GM12878 (cell line): ENCODE results near the gene SLC35F6. TPM values are rescaled to one million over a fixed set of nuclear protein-coding genes. Genes with fewer than 3 reads are reported as not detected.

Experiments
- ATAC-seq: fragments of 200-7000 bp; cut with Tn5 transposase; 3 replicates; pipeline ENCODE4 v1.9.1; 2020; ENCODE audit warnings: mild to moderate bottlenecking, moderate library complexity
- BruUV-seq: library from RNA; stranded (reverse); fragments of 400-500 nt; replicated peaks from 2 replicates; lab custom pipeline; 2021; lab: Mats Ljungman, UMichigan
- CTCF ChIA-PET: fragments of 300-600 bp; sonication (Branson Sonifier 250); formaldehyde crosslinking; extraction: SDS; loops from one replicate; lab custom pipeline; 2021; ENCODE audit warnings: inconsistent platforms; lab: Yijun Ruan, JAX
- POLR2A ChIA-PET: fragments of 350-600 bp; formaldehyde crosslinking; extraction: SDS; loops from one replicate; lab custom pipeline; 2021; ENCODE audit warnings: inconsistent platforms; lab: Charles Lee
- RAD21 ChIA-PET: fragments of 300-600 bp; sonication (Branson Sonifier 250); formaldehyde crosslinking; loops from one replicate; lab custom pipeline; 2023; ENCODE audit warnings: antibody characterized with exemption; ENCODE audit not compliant: unreplicated experiment; lab: Charles Lee
- SMC1A ChIA-PET: fragments of 300-600 bp; sonication (Branson Sonifier 250); formaldehyde crosslinking; loops from one replicate; lab custom pipeline; 2023; ENCODE audit not compliant: unreplicated experiment, uncharacterized antibody; lab: Charles Lee
- DNase-seq: peaks from one replicate; pipeline ENCODE4 v3.0.0-alpha.2; 2011; ENCODE audit warnings: low read depth, low spot score
- FAIRE-seq: peaks from 3 replicates; lab custom pipeline; 2011; peaks lifted over from hg19 to GRCh38; lab: Jason Lieb, UNC
- H2AFZ ChIP-seq: 2 replicates; pipeline ENCODE4 v1.6.0; 2011; ENCODE audit warnings: low read depth, low read length, control low read depth; ENCODE audit not compliant: control insufficient read depth
- H3K27ac ChIP-seq: 2 replicates; pipeline ENCODE4 v1.5.1; 2011; ENCODE audit warnings: control low read depth; ENCODE audit not compliant: control insufficient read depth, insufficient read depth
- H3K27me3 ChIP-seq, 2 experiments: replicated peaks in 1 of 2; 2 replicates each; pipeline versions ENCODE4 v1.6.0 to v1.6.1; 2011; ENCODE audit warnings: low read length in 1 of 2; ENCODE audit not compliant: control insufficient read depth in 2 of 2, insufficient read depth in 2 of 2
- H3K36me3 ChIP-seq, 2 experiments: 2 replicates each; pipeline ENCODE4 v1.5.1; 2011; ENCODE audit warnings: low read length in 1 of 2; ENCODE audit not compliant: control insufficient read depth in 2 of 2, insufficient read depth in 2 of 2
- H3K4me1 ChIP-seq: 2 replicates; pipeline ENCODE4 v1.6.1; 2011; ENCODE audit warnings: mild to moderate bottlenecking, low read length, moderate library complexity, mixed read lengths; ENCODE audit not compliant: control insufficient read depth, insufficient read depth
- H3K4me2 ChIP-seq: 2 replicates; pipeline ENCODE4 v1.6.0; 2011; ENCODE audit warnings: control low read depth; ENCODE audit not compliant: control insufficient read depth, insufficient read depth
- H3K4me3 ChIP-seq: fragments of 200-600 bp; sonication (generic); 2 replicates; pipeline ENCODE4 v1.5.1; 2016
- H3K79me2 ChIP-seq: 2 replicates; pipeline ENCODE4 v1.6.0; 2011; ENCODE audit warnings: low read length; ENCODE audit not compliant: control insufficient read depth, insufficient read depth
- H3K9ac ChIP-seq: 2 replicates; pipeline ENCODE4 v1.8.0; 2011; ENCODE audit warnings: low read length, control low read depth, mixed read lengths; ENCODE audit not compliant: control insufficient read depth, insufficient read depth
- H3K9me3 ChIP-seq: replicated peaks from 3 replicates; pipeline ENCODE4 v1.5.1; 2011; ENCODE audit warnings: mild to moderate bottlenecking, low read length; ENCODE audit not compliant: control insufficient read depth, insufficient read depth
- H4K20me1 ChIP-seq: 2 replicates; pipeline ENCODE4 v1.6.0; 2011; ENCODE audit not compliant: control insufficient read depth, insufficient read depth
- CTCF ChIP-seq, 3 experiments: IDR thresholded peaks in 2 of 3; conservative IDR thresholded peaks in 1 of 3; 2 replicates each; pipeline ENCODE4 v1.5.1; 2011; ENCODE audit warnings: low read depth in 3 of 3, low read length in 3 of 3, mild to moderate bottlenecking in 3 of 3, control low read depth in 2 of 3, moderate library complexity in 2 of 3, inconsistent platforms in 1 of 3, mixed read lengths in 1 of 3; ENCODE audit not compliant: control insufficient read depth in 2 of 3, insufficient read depth in 1 of 3; ENCODE audit errors: extremely low read depth in 1 of 3
- E4F1 ChIP-seq: fragments of 450-650 bp; IDR thresholded peaks from 2 replicates; pipeline ENCODE4 v1.6.1; 2018; ENCODE audit warnings: borderline replicate concordance, mild to moderate bottlenecking; ENCODE audit not compliant: partially characterized antibody
- HDAC2 ChIP-seq: fragments of 200-600 bp; sonication (generic); IDR thresholded peaks from 2 replicates; pipeline ENCODE4 v1.6.1; 2017
- IKZF1 ChIP-seq: fragments of 450-650 bp; conservative IDR thresholded peaks from 2 replicates; pipeline ENCODE4 v1.6.1; 2017; ENCODE audit warnings: antibody characterized with exemption, mild to moderate bottlenecking
- NR2C1 ChIP-seq: fragments of 450-650 bp; IDR thresholded peaks from 2 replicates; pipeline ENCODE4 v1.6.1; 2017; ENCODE audit warnings: antibody characterized with exemption, mild to moderate bottlenecking, moderate library complexity
- SMAD1 ChIP-seq: fragments of 450-650 bp; IDR thresholded peaks from 2 replicates; pipeline ENCODE4 v1.6.1; 2018; ENCODE audit warnings: mild to moderate bottlenecking, low read depth; ENCODE audit not compliant: partially characterized antibody
- SMARCA5 ChIP-seq: fragments of 450-650 bp; IDR thresholded peaks from 2 replicates; pipeline ENCODE4 v1.6.1; 2017; ENCODE audit warnings: mild to moderate bottlenecking
- ZBTB40 ChIP-seq: fragments of 450-650 bp; IDR thresholded peaks from 2 replicates; pipeline ENCODE4 v1.6.1; 2016; ENCODE audit warnings: mild to moderate bottlenecking, moderate library complexity, borderline replicate concordance
- ZNF24 ChIP-seq: fragments of 450-650 bp; IDR thresholded peaks from 2 replicates; pipeline ENCODE4 v1.6.1; 2017; ENCODE audit warnings: antibody characterized with exemption, mild to moderate bottlenecking
- WGBS: methylation state at CpG from one replicate; pipeline ENCODE4 v1.1.6; 2016; ENCODE audit warnings: low lambda C conversion rate; ENCODE audit not compliant: insufficient replicate concordance, insufficient coverage; ENCODE audit errors: missing lambda C conversion rate; 5-methylcytosine and 5-hydroxymethylcytosine counted together
- in situ Hi-C: fragments of 300-500 bp; cut with MboI; formaldehyde crosslinking; loops from 9 replicates; pipeline ENCODE4 v1.14.3; 2018; ENCODE audit warnings: mixed read lengths
- intact Hi-C: fragments of 100-400 bp; cut with micrococcal nuclease; formaldehyde crosslinking; loops from one replicate; pipeline ENCODE4 v1.14.2; 2022; ENCODE audit not compliant: unreplicated experiment
- polyA plus RNA-seq, 11 experiments: library from polyadenylated mRNA; depleted of rRNA in 4 of 11; unstranded in 6 of 11; stranded (reverse) in 5 of 11; fragments of >200 nt; fragmentation: Nextera tagmentation in 4 of 11; fragmentation: Illumina TruSeq in 1 of 11; extraction: Ambion mirVana in 4 of 11; extraction: Trizol in 1 of 11; gene quantifications; 1 replicate in 1 of 11; 2 replicates in 10 of 11; pipeline versions ENCODE4 v1.2.1 to v1.2.3, GENCODE V29; 2011 to 2016; ENCODE audit warnings: inconsistent platforms in 2 of 11, missing spikeins in 2 of 11, low read depth in 1 of 11
- total RNA-seq, 4 experiments: library from RNA; depleted of rRNA in 3 of 4; stranded (reverse); fragments of >200 nt in 3 of 4; fragmentation: Illumina TruSeq in 1 of 4; extraction: Trizol in 1 of 4; gene quantifications; 2 replicates each; pipeline versions ENCODE4 v1.2.1 to v1.2.3, GENCODE V29; 2013 to 2021

Gene SLC35F6
- total and polyA plus RNA-seq, 10 of the 15 experiments (the other 5 are each of a cell fraction or from before 2014, with no cell fraction given) = 4.0 to 10.5 (median 8.0) TPM

GRCh38 chr2:26778098-26778497, 14.0 kb downstream of the SLC35F6 start (continued):
- no peak for TF ChIP-seq SMARCA5
- TF ChIP-seq E4F1 = no peak
- no peak for TF ChIP-seq CTCF (IDR thresholded peaks at IDR 0.05 in 2 of 3, conservative IDR thresholded peaks at IDR 0.05 in 1 of 3; ENCODE audit: control insufficient read depth in 2 of 3, extremely low read depth in 1 of 3, insufficient read depth in 1 of 3, low read depth in 3 of 3, low read length in 3 of 3)

- H3K4me1 ChIP-seq = no peaks in the 10 kb centered on the region
- TF ChIP-seq NR2C1 (no peak), ZBTB40 (no peak), HDAC2 (no peak), SMAD1 (no peak), IKZF1 (no peak), ZNF24 (no peak)
- TF ChIP-seq, all 136 proteins: peak for 0
- SMC1A ChIA-PET = no interaction called here
- H3K27me3 ChIP-seq = no peaks in the 10 kb centered on the region
- no peaks in the 10 kb centered on the region for H4K20me1 ChIP-seq
- POLR2A ChIA-PET = no interaction called here
- no peaks in the 10 kb centered on the region for H3K9me3 ChIP-seq
- no peaks in the 10 kb centered on the region for H3K79me2 ChIP-seq
- CTCF ChIA-PET = interaction anchor here (1.5 kb wide), 1 partner anchor 9 kb away, joined by 4 read pairs; no protein-coding TSS in a partner anchor
- ATAC-seq (no peak), FAIRE-seq (no peak), DNase-seq (no peak)
- RAD21 ChIA-PET = no interaction called here
- H3K36me3 ChIP-seq = peaks cover 14 to 23% of the 10 kb centered on the region in 2 experiments; a peak in 3 of 4 replicates
- H3K4me3 ChIP-seq = no peak overlapping the region
- no peak overlapping the region for H3K27ac ChIP-seq
- intact Hi-C loops = no loop called here
- no peak overlapping the region for H2AFZ ChIP-seq
- WGBS = 80% methylated on average over 3 of the region's 3 CpGs
- in situ Hi-C loops = no loop called here
- H3K9ac ChIP-seq = no peak overlapping the region
- no peak overlapping the region for H3K4me2 ChIP-seq
- BruUV-seq = no TSS peak
Observed at GRCh38 chr2:26778507-26778906, 14.4 kb downstream of the SLC35F6 start.
